RCC 7860 (cell line): ENCODE results near the gene KANSL1.
A peak's percentile ranks its signal among the peaks of the same experiment; 100 is the strongest.
"Not testable (repeated sequence)": the region's sequence is repeated elsewhere in the genome, so short reads cannot be mapped to it uniquely, and the experiment has no call there.

Experiments used
- DNase-seq: peaks from one replicate; pipeline ENCODE4 v3.0.0-alpha.2; 2015; ENCODE audit warnings: low spot score
- FAIRE-seq: peaks from 2 replicates; lab custom pipeline; 2012; peaks lifted over from hg19 to GRCh38; lab: Jason Lieb, UNC

The KANSL1 gene

GRCh38 chr17:46192439-46193150 is 634 bp downstream of the KANSL1 start:
- DNase-seq (peak; percentile 38), FAIRE-seq (no peak)

- FAIRE-seq, result no peak
- DNase-seq, result no peak
Observed at GRCh38 chr17:46192189-46192438, 1.1 kb downstream of the KANSL1 start.

- FAIRE-seq, result no peak
- DNase-seq, result no peak
Observed at GRCh38 chr17:46191322-46192188, 1.7 kb downstream of the KANSL1 start.

GRCh38 chr17:46190763-46191162 is 2.5 kb downstream of the KANSL1 start:
- DNase-seq, result no peak
- FAIRE-seq, result no peak

GRCh38 chr17:46186827-46187235 is 6.4 kb downstream of the KANSL1 start:
- not testable (repeated sequence) for FAIRE-seq, DNase-seq

GRCh38 chr17:46184696-46185095 is 8.5 kb downstream of the KANSL1 start:
- FAIRE-seq, result no peak
- no peak for DNase-seq

- DNase-seq, FAIRE-seq: not testable (repeated sequence)
Observed at GRCh38 chr17:46183383-46183782, 9.8 kb downstream of the KANSL1 start.

- FAIRE-seq (no peak), DNase-seq (no peak)
Observed at GRCh38 chr17:46182961-46183360, 10.3 kb downstream of the KANSL1 start.

- FAIRE-seq (no peak), DNase-seq (no peak)
Observed at GRCh38 chr17:46181940-46182339, 11.3 kb downstream of the KANSL1 start.

- FAIRE-seq, result not testable (repeated sequence)
Observed at GRCh38 chr17:46181316-46181715, 11.9 kb downstream of the KANSL1 start.

GRCh38 chr17:46180892-46181274 is 12.3 kb downstream of the KANSL1 start:
- DNase-seq (no peak), FAIRE-seq (no peak)

More at GRCh38 chr17:46181316-46181715, 11.9 kb downstream of the KANSL1 start:
- not testable (repeated sequence) for DNase-seq

- not testable (repeated sequence) for DNase-seq, FAIRE-seq
Observed at GRCh38 chr17:46180185-46180891, 12.9 kb downstream of the KANSL1 start.

GRCh38 chr17:46179375-46179999 is 13.7 kb downstream of the KANSL1 start:
- no peak for FAIRE-seq

GRCh38 chr17:46178550-46179214 is 14.5 kb downstream of the KANSL1 start:
- DNase-seq (no peak), FAIRE-seq (no peak)

More at GRCh38 chr17:46179375-46179999, 13.7 kb downstream of the KANSL1 start:
- DNase-seq, result no peak

- no peak for FAIRE-seq
- no peak for DNase-seq
Observed at GRCh38 chr17:46176975-46177374, 16.3 kb downstream of the KANSL1 start.

- no peak for DNase-seq
- FAIRE-seq, result no peak
Observed at GRCh38 chr17:46175891-46176290, 17.3 kb downstream of the KANSL1 start.

- FAIRE-seq (no peak), DNase-seq (no peak)
Observed at GRCh38 chr17:46173153-46173552, 20.1 kb downstream of the KANSL1 start.

- DNase-seq (no peak), FAIRE-seq (no peak)
Observed at GRCh38 chr17:46171939-46172338, 21.3 kb downstream of the KANSL1 start.

GRCh38 chr17:46170639-46171429 is 22.4 kb downstream of the KANSL1 start:
- DNase-seq (no peak), FAIRE-seq (no peak)
